HFF-Myc (cell line): Measurements from ENCODE around the gene SCAMP2.

Experiments used
- DNase-seq: peaks from one replicate; pipeline ENCODE4 v3.0.0-alpha.2; 2011; ENCODE audit warnings: low read depth; ENCODE audit errors: extremely low read depth
- H3K4me3 ChIP-seq: replicated peaks from 2 replicates; pipeline ENCODE4 v1.5.1; 2011; ENCODE audit warnings: low read depth, mild to moderate bottlenecking, control low read depth, low read length
- TF ChIP-seq, protein P1 (sequence below): IDR thresholded peaks from 2 replicates; pipeline ENCODE4 v1.5.1; 2012; ENCODE audit warnings: mild to moderate bottlenecking, low read depth, low read length, control low read depth; ENCODE audit errors: missing control alignments

The SCAMP2 gene

DNA sequence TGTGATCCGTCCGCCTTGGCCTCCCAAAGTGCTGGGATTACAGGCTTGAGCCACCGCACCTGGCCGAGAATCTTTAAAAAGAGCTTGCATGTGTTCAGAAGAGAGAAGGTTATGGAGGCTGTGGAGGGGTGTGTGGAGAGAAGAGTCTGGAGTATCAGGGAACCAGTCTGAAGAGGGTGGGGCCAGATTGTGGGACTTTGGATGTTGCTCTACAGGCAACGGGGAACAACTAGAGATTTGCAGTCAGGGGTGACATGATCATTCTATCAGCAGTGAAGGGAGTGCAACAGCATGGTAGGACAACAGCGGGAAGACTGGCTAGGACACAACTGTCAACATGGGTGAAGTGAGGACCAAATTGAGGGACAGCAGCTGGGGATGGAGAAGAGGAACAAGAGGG is 8.9 kb downstream of the SCAMP2 start:
- H3K4me3 ChIP-seq = no peak overlapping the region
- DNase-seq = no peak
- TF ChIP-seq, protein P1, sequence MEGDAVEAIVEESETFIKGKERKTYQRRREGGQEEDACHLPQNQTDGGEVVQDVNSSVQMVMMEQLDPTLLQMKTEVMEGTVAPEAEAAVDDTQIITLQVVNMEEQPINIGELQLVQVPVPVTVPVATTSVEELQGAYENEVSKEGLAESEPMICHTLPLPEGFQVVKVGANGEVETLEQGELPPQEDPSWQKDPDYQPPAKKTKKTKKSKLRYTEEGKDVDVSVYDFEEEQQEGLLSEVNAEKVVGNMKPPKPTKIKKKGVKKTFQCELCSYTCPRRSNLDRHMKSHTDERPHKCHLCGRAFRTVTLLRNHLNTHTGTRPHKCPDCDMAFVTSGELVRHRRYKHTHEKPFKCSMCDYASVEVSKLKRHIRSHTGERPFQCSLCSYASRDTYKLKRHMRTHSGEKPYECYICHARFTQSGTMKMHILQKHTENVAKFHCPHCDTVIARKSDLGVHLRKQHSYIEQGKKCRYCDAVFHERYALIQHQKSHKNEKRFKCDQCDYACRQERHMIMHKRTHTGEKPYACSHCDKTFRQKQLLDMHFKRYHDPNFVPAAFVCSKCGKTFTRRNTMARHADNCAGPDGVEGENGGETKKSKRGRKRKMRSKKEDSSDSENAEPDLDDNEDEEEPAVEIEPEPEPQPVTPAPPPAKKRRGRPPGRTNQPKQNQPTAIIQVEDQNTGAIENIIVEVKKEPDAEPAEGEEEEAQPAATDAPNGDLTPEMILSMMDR = no peak

DNA sequence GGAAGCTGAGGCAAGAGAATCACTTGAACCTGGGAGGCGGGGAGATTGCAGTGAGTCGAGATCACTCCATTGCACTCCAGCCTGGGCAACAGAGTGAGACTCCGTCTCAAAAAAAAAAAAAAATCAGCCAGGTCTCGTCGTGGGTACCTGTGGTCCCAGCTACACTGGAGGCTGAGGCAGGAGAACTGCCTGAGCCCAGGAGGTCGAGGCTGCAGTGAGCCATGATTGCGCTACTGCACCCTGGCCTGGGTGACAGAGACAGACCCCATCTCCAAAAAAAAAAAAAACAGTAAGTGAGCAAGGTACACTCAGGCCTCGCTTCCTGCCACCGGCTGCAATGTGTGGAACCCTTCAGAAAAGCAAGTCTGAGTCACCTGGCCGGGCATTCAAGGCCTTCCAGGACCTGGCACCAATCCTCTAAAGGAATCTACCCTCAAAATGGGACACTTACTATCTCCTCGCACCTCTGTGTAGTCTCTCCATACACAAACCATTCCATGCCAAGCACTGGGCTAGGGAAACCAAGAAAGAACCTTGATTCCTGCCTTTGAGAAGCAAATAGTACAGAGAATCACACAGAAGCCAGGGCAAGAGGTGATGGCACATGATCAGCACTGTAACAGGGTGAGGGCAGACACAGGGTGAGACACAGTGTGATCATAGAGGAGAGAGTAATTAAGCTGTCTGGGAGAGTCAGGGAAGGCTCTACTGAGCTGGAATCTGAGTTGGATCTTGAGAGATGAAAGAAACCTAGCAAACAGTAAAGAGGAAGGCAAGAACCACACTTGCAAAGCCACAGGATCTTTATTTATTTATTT is 9.7 kb downstream of the SCAMP2 start:
- no peak for DNase-seq
- no peak overlapping the region for H3K4me3 ChIP-seq
- TF ChIP-seq, protein P1 = no peak

DNA sequence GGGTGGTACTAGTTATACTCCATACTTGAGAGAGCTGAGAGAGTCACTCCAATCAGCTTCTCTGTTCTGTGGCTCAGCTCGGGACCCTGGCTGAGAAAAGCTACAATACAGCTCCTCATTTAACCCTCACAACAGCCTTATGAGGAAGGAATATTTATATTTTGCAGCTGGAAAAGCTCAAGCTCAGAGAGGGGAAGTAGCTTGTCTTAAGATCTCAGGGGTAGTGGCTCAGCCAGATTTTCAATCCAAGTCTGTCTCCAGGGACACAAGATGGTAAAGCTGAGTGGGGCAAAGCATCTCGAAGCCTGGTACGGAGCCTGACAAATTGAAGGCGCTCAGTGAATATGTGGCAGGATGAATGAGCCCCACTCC is 14.8 kb downstream of the SCAMP2 start:
- TF ChIP-seq, protein P1 = no peak
- H3K4me3 ChIP-seq = no peak overlapping the region
- DNase-seq = no peak

DNA sequence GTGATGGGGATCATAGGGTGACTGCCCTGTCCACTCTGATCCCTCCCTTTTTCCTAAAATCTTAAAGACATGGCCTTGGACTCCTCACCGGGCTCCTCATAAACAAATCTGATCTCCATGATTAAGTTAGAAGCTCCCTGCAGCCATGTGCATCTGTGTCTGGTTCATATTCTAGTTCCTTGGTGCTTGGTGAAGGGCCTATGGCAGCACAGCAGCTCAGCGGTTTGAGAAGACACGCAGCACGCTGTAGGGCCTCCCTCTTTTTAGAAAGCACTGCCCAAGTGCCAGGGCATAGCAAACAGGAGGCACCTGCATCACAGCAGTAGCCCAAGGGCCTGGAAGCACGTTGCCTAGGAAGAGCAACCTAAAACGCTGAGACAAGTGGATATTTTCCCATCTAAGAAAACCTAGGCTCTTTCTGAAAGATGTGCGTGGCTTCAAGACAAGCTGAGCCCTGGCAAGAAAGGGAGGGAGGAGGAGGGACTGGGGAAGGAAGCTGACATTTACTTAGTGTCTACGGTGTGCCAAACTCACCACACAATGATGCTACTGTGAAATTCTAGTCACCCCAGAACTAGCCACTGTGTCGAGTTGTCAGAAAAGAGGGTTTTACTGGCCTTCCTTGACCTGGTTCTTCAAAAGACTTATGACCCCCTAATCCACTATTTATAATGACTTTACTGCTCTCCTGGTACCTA is 15.3 kb downstream of the SCAMP2 start:
- H3K4me3 ChIP-seq = no peak overlapping the region
- DNase-seq = no peak
- TF ChIP-seq, protein P1 = no peak

DNA sequence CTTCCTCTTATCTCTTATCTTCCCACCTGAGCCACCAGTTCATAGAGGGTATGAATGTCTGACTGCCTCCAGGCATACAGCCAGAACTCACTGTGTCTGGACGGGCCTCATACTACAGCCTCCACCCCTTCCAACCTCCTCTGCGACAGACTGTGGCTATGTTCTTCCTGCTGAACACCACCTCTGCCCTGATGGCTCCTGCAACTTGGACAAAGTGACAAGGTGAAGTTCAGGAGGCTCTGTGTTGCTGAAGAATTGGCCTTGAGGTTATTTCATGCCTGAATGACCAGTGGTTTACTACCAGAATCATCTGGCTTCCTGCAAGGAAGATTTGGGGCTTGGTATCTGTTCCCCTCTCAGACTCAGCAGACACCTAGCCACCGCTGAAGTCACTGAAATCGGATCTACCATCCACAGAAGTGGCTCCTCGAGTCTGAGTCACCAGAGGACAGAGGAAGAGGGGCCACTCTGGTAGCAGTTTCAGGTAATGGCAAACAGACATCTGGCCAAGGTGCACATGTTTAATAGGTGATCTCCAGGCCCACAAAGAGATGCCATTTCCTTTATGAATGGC is 16.0 kb downstream of the SCAMP2 start:
- no peak for DNase-seq
- no peak overlapping the region for H3K4me3 ChIP-seq
- TF ChIP-seq, protein P1 = no peak

DNA sequence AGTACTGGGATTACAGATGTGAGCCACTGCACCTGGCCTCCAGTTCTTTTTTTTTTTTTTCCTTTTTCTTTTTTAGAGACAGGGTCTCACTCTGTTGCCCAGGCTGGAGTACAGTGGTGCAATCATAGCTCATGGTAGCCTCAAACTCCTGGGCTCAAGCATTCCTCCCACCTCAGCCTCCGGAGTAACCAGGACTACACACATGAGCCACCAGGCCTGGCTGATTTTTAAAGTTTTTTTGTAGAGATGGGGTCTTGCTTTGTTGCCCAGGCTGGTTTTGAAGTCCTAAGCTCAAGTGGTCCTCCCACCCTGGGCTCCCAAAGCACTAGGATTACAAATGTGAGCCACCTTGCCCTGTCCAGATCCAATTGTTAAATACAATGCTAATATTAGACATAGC is 16.6 kb downstream of the SCAMP2 start:
- no peak for DNase-seq

More for the DNA sequence above, 16.6 kb downstream of the SCAMP2 start:
- H3K4me3 ChIP-seq = no peak overlapping the region
- TF ChIP-seq, protein P1 = no peak
